ENCODE results near the gene GSG1.
"Not testable (repeated sequence)": the region's sequence is repeated elsewhere in the genome, so short reads cannot be mapped to it uniquely, and the experiment has no call there.

GSG1 gene

DNA sequence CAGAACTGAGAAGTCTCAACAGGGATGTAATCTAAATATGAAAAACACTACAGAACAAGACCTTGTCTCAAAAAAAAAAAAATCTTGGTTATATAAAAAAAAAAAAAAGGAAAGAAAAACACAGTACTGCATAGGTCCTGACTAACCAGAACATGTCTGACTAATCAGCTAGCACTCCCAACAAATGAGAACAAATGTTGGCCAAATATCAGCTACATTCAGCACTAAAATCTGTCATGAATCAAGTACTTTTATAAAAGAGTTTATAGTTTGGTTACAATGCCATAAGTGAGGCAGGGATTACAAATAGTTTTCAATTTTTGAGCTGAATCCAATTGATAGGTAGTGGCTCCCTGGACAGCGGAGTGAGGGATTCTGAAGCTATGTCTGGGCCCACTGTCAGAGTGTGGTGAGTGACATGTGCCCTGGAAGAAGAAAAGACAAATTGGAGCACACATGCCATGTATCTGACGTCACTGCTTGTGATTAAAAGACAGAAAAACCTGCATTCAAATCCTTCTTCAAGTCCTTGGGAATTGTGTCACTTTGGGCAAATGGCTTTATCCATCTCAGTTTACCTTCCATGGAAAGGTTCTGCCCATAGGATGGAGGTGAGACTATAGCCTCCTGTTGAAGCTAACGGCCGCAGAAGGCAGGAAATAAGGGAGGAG lies 64.8 kb downstream of the GSG1 start:
- DNase-seq (ENCODE audit: insufficient read length, low spot score), result no peak
- FAIRE-seq, result no peak
- TF ChIP-seq, protein P1, sequence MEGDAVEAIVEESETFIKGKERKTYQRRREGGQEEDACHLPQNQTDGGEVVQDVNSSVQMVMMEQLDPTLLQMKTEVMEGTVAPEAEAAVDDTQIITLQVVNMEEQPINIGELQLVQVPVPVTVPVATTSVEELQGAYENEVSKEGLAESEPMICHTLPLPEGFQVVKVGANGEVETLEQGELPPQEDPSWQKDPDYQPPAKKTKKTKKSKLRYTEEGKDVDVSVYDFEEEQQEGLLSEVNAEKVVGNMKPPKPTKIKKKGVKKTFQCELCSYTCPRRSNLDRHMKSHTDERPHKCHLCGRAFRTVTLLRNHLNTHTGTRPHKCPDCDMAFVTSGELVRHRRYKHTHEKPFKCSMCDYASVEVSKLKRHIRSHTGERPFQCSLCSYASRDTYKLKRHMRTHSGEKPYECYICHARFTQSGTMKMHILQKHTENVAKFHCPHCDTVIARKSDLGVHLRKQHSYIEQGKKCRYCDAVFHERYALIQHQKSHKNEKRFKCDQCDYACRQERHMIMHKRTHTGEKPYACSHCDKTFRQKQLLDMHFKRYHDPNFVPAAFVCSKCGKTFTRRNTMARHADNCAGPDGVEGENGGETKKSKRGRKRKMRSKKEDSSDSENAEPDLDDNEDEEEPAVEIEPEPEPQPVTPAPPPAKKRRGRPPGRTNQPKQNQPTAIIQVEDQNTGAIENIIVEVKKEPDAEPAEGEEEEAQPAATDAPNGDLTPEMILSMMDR (IDR thresholded peaks at IDR 0.05; ENCODE audit: insufficient read depth, missing control alignments), result no peak

GRCh38 chr12:13036881-13037280 lies 66.6 kb downstream of the GSG1 start:
- FAIRE-seq (no peak), DNase-seq (ENCODE audit: insufficient read length, low spot score) (no peak)
- TF ChIP-seq, protein P1 (IDR thresholded peaks at IDR 0.05; ENCODE audit: insufficient read depth, missing control alignments), result no peak

GRCh38 chr12:13035335-13035734 lies 68.1 kb downstream of the GSG1 start:
- not testable (repeated sequence) for FAIRE-seq; DNase-seq (ENCODE audit: insufficient read length, low spot score)

All from D721Med (cell line).